Naive thymus-derived CD4-positive, alpha-beta T cell (primary cell): ENCODE data around the gene PCDHGA12. TPM values are rescaled to one million over a fixed set of nuclear protein-coding genes. Genes with fewer than 3 reads are reported as not detected.
"Not testable (repeated sequence)": the region's sequence is repeated elsewhere in the genome, so short reads cannot be mapped to it uniquely, and the experiment has no call there.

Experiments
- ATAC-seq: fragments of 150-1000 bp; cut with Tn5 transposase; 2 replicates; pipeline ENCODE4 v1.10.0; 2021; ENCODE audit warnings: mild to moderate bottlenecking, moderate library complexity
- CTCF ChIA-PET: fragments of 350-600 bp; sonication (Branson Sonifier 250); formaldehyde crosslinking; loops from one replicate; lab custom pipeline; 2021; ENCODE audit warnings: antibody characterized with exemption; lab: Charles Lee
- POLR2A ChIA-PET: fragments of 350-600 bp; sonication (Branson Sonifier 250); formaldehyde crosslinking; loops from one replicate; lab custom pipeline; 2021; ENCODE audit warnings: antibody characterized with exemption, inconsistent platforms; lab: Charles Lee
- DNase-seq, 9 donors: peaks; one replicate each; pipeline versions ENCODE4 v3.0.0 to v3.0.0-alpha.2; 2020 to 2022; ENCODE audit warnings: mixed read lengths in 1 of 9
- H3K27ac ChIP-seq: one replicate; pipeline ENCODE4 v1.7.0; 2013; ENCODE audit warnings: mild to moderate bottlenecking, low read depth, low read length, moderate library complexity
- H3K27me3 ChIP-seq, 2 donors: one replicate each; pipeline ENCODE4 v1.7.0; 2013; ENCODE audit warnings: low read length in 2 of 2, mild to moderate bottlenecking in 2 of 2, moderate library complexity in 2 of 2; ENCODE audit not compliant: control insufficient read depth in 2 of 2, insufficient read depth in 2 of 2
- H3K36me3 ChIP-seq, 3 experiments: 1 replicate in 2 of 3; 2 replicates in 1 of 3; pipeline ENCODE4 v1.7.0; 2013; ENCODE audit warnings: low read length in 3 of 3, mild to moderate bottlenecking in 3 of 3, moderate library complexity in 1 of 3; ENCODE audit not compliant: insufficient read depth in 3 of 3, control insufficient read depth in 2 of 3
- H3K4me1 ChIP-seq, 2 donors: one replicate each; pipeline ENCODE4 v1.7.0; 2013; ENCODE audit warnings: low read length in 2 of 2, mild to moderate bottlenecking in 2 of 2, moderate library complexity in 1 of 2; ENCODE audit not compliant: control insufficient read depth in 2 of 2, insufficient read depth in 2 of 2
- H3K4me3 ChIP-seq: 2 replicates; pipeline ENCODE4 v1.7.0; 2013; ENCODE audit warnings: mild to moderate bottlenecking, low read length
- H3K9me3 ChIP-seq, 3 experiments: 1 replicate in 2 of 3; 2 replicates in 1 of 3; pipeline ENCODE4 v1.7.0; 2013; ENCODE audit warnings: low read length in 3 of 3; ENCODE audit not compliant: control insufficient read depth in 2 of 3
- H3K27ac Mint-ChIP-seq, 9 donors: one replicate each; pipeline ENCODE4 v1.8.0; 2020 to 2022; ENCODE audit warnings: mixed read lengths in 9 of 9, mild to moderate bottlenecking in 8 of 9, moderate library complexity in 5 of 9, inconsistent platforms in 2 of 9
- H3K27me3 Mint-ChIP-seq, 5 donors: one replicate each; pipeline ENCODE4 v1.8.0; 2021 to 2022; ENCODE audit warnings: mixed read lengths in 5 of 5, mild to moderate bottlenecking in 1 of 5
- H3K36me3 Mint-ChIP-seq, 5 donors: one replicate each; pipeline ENCODE4 v1.8.0; 2020 to 2022; ENCODE audit warnings: mixed read lengths in 5 of 5, mild to moderate bottlenecking in 3 of 5, inconsistent platforms in 1 of 5
- H3K4me1 Mint-ChIP-seq, 7 donors: one replicate each; pipeline ENCODE4 v1.8.0; 2020 to 2022; ENCODE audit warnings: mixed read lengths in 7 of 7, mild to moderate bottlenecking in 3 of 7, inconsistent platforms in 1 of 7
- H3K4me3 Mint-ChIP-seq, 10 donors: one replicate each; pipeline ENCODE4 v1.8.0; 2020 to 2022; ENCODE audit warnings: mild to moderate bottlenecking in 10 of 10, mixed read lengths in 10 of 10, moderate library complexity in 6 of 10, inconsistent platforms in 2 of 10
- H3K9me3 Mint-ChIP-seq, 11 donors: one replicate each; pipeline ENCODE4 v1.8.0; 2020 to 2022; ENCODE audit warnings: mixed read lengths in 11 of 11, mild to moderate bottlenecking in 4 of 11, inconsistent platforms in 1 of 11, moderate library complexity in 1 of 11
- intact Hi-C, 2 donors: fragments of 100-400 bp; cut with micrococcal nuclease; formaldehyde crosslinking; loops; one replicate each; pipeline ENCODE4 v1.15.1; 2023
- polyA plus RNA-seq, 2 donors: library from polyadenylated mRNA; unstranded; fragments of 300-500 nt; fragmentation: Illumina TruSeq; gene quantifications; one replicate each; pipeline ENCODE4 v1.2.3, GENCODE V29; 2021
- total RNA-seq, 6 experiments: library from RNA in 5 of 6; stranded (reverse) in 5 of 6; gene quantifications; 1 replicate in 5 of 6; 2 replicates in 1 of 6; pipeline ENCODE4 v1.2.3 and lab custom pipeline; 2021 to 2026

PCDHGA12 gene
- total RNA-seq (under 1 TPM in 1 of 5 experiments, not detected in 4; 0.32 TPM), polyA plus RNA-seq (not detected), total RNA-seq (lab: John Stamatoyannopoulos, UW) (not detected)

- Histone ChIP-seq H3K27me3 (peaks cover 7 to 16% of the 10 kb centered on the region in 2 donors), H3K27ac (no peak within 1 kb of the TSS), H3K9me3 (peaks cover 0 to 35% (median 5%) of the 10 kb centered on the region in 3 experiments), H3K4me1 (no peaks in the 10 kb centered on the region), H3K36me3 (no peaks in the 10 kb centered on the region), H3K4me3 (peak within 1 kb of the TSS; percentile 27)
- peaks cover 7 to 12% (median 9%) of the 10 kb centered on the region in 7 donors for H3K4me1 Mint-ChIP-seq
- DNase-seq (no peak), ATAC-seq (peak; percentile 64)
- intact Hi-C loops: no loop called here
- H3K4me3 Mint-ChIP-seq: peak within 1 kb of the TSS; percentile 12 to 86 (median 78)
- peaks cover 4 to 86% (median 49%) of the 10 kb centered on the region in 11 donors for H3K9me3 Mint-ChIP-seq
- peaks cover 31 to 81% (median 71%) of the 10 kb centered on the region in 5 donors for H3K27me3 Mint-ChIP-seq
- ChIA-PET CTCF (interaction anchor here (0.6 kb wide), 1 partner anchor 18 kb away, joined by 4 read pairs; the partner anchor contains the start of gene PCDHGA10), POLR2A (interaction anchor here (1.2 kb wide), 1 partner anchor 111 kb away, joined by 4 read pairs; no protein-coding TSS in a partner anchor)
- peaks cover 6 to 42% (median 20%) of the 10 kb centered on the region in 5 donors for H3K36me3 Mint-ChIP-seq
- H3K27ac Mint-ChIP-seq: peak within 1 kb of the TSS in 7 of 9 donors; percentile 17 to 83 (median 58)
Measured at GRCh38 chr5:141430332-141431113, at the start of gene PCDHGA12. Gene PCDHGA12, plus strand, starts transcription at chr5:141430507. Its CDS starts 253 bp downstream, at chr5:141430760.

GRCh38 chr5:141382469-141383294 is 47.6 kb upstream of the PCDHGA12 start, which contains the start of gene PCDHGA7:
Gene PCDHGA7, plus strand, starts transcription at chr5:141382742. Its CDS starts 158 bp downstream, at chr5:141382900.
- H3K9me3 Mint-ChIP-seq: peaks cover 0 to 87% (median 41%) of the 10 kb centered on the region in 11 donors
- peak within 1 kb of the TSS; percentile 46 to 83 (median 70) for H3K4me3 Mint-ChIP-seq
- ATAC-seq (peak; percentile 36), DNase-seq (no peak)
- ChIA-PET CTCF (no interaction called here), POLR2A (no interaction called here)
- H3K27me3 Mint-ChIP-seq: peaks cover 36 to 85% (median 79%) of the 10 kb centered on the region in 5 donors
- H3K4me3 ChIP-seq: no peak within 1 kb of the TSS
- peak within 1 kb of the TSS in 1 of 9 donors; percentile 14 for H3K27ac Mint-ChIP-seq
- H3K27ac ChIP-seq: no peak within 1 kb of the TSS
- H3K27me3 ChIP-seq: peaks cover 0 to 18% of the 10 kb centered on the region in 2 donors
- no peaks in the 10 kb centered on the region for H3K36me3 ChIP-seq
- peaks cover 0 to 30% (median 0%) of the 10 kb centered on the region in 3 experiments for H3K9me3 ChIP-seq
- H3K4me1 Mint-ChIP-seq: peaks cover 0 to 4% (median 0%) of the 10 kb centered on the region in 7 donors
- no peaks in the 10 kb centered on the region for H3K4me1 ChIP-seq
- H3K36me3 Mint-ChIP-seq: peaks cover 0 to 17% (median 10%) of the 10 kb centered on the region in 5 donors
- intact Hi-C loops: no loop called here

- Mint-ChIP-seq H3K4me3 (peak overlapping the region in 2 of 10 donors; percentile 2 to 64), H3K27me3 (peaks cover 38 to 86% (median 81%) of the 10 kb centered on the region in 5 donors), H3K4me1 (peaks cover 0 to 4% (median 0%) of the 10 kb centered on the region in 7 donors), H3K9me3 (peaks cover 0 to 85% (median 44%) of the 10 kb centered on the region in 11 donors), H3K27ac (no peak overlapping the region), H3K36me3 (peaks cover 0 to 19% (median 10%) of the 10 kb centered on the region in 5 donors)
- ATAC-seq (no peak), DNase-seq (no peak)
- no peak overlapping the region for H3K27ac ChIP-seq
- H3K9me3 ChIP-seq: peaks cover 0 to 31% (median 0%) of the 10 kb centered on the region in 3 experiments
- no peaks in the 10 kb centered on the region for H3K36me3 ChIP-seq
- H3K4me1 ChIP-seq: no peaks in the 10 kb centered on the region
- peaks cover 0 to 18% of the 10 kb centered on the region in 2 donors for H3K27me3 ChIP-seq
- POLR2A ChIA-PET: no interaction called here
- CTCF ChIA-PET: no interaction called here
- H3K4me3 ChIP-seq: no peak overlapping the region
- intact Hi-C loops: no loop called here
Measured at GRCh38 chr5:141383345-141383744, 47.0 kb upstream of the PCDHGA12 start.

GRCh38 chr5:141384471-141385267 is 45.6 kb upstream of the PCDHGA12 start:
- Mint-ChIP-seq H3K27ac (no peak overlapping the region), H3K27me3 (peaks cover 41 to 86% (median 81%) of the 10 kb centered on the region in 5 donors), H3K36me3 (peaks cover 0 to 27% (median 10%) of the 10 kb centered on the region in 5 donors), H3K4me3 (no peak overlapping the region), H3K9me3 (peaks cover 0 to 86% (median 55%) of the 10 kb centered on the region in 11 donors), H3K4me1 (peaks cover 0 to 4% (median 0%) of the 10 kb centered on the region in 7 donors)
- Histone ChIP-seq H3K27me3 (peaks cover 0 to 18% of the 10 kb centered on the region in 2 donors), H3K36me3 (no peaks in the 10 kb centered on the region), H3K9me3 (peaks cover 0 to 42% (median 0%) of the 10 kb centered on the region in 3 experiments), H3K27ac (no peak overlapping the region), H3K4me1 (no peaks in the 10 kb centered on the region), H3K4me3 (no peak overlapping the region)
- ATAC-seq: no peak
- POLR2A ChIA-PET: no interaction called here
- DNase-seq: no peak
- intact Hi-C loops: no loop called here
- CTCF ChIA-PET: interaction anchor here (0.6 kb wide), 1 partner anchor 21 kb away, joined by 8 read pairs; no protein-coding TSS in a partner anchor

GRCh38 chr5:141387557-141388311 is 42.6 kb upstream of the PCDHGA12 start, which contains the start of gene PCDHGB4:
Gene PCDHGB4, plus strand, starts transcription at chr5:141387698. Its CDS starts 187 bp downstream, at chr5:141387885.
- POLR2A ChIA-PET, H3K27ac ChIP-seq, H3K4me3 ChIP-seq, intact Hi-C loops, H3K4me1 ChIP-seq, CTCF ChIA-PET, H3K4me1 Mint-ChIP-seq, H3K27ac Mint-ChIP-seq, H3K36me3 ChIP-seq: not testable (repeated sequence)
- ATAC-seq (peak; percentile 74), DNase-seq (peak in 3 of 9 donors; percentile 8 to 24 (median 8))
- H3K36me3 Mint-ChIP-seq: peaks cover 5 to 31% (median 10%) of the 10 kb centered on the region in 5 donors
- Histone ChIP-seq H3K9me3 (peaks cover 0 to 45% (median 0%) of the 10 kb centered on the region in 3 experiments), H3K27me3 (peaks cover 4 to 16% of the 10 kb centered on the region in 2 donors)
- H3K4me3 Mint-ChIP-seq: peak within 1 kb of the TSS in 9 of 10 donors; percentile 19 to 68 (median 50)
- H3K9me3 Mint-ChIP-seq: peaks cover 0 to 90% (median 56%) of the 10 kb centered on the region in 11 donors
- H3K27me3 Mint-ChIP-seq: peaks cover 36 to 85% (median 81%) of the 10 kb centered on the region in 5 donors
